H1 (cell line): ENCODE measurements around the gene RNGTT. TPM values are rescaled to one million over a fixed set of nuclear protein-coding genes. Genes with fewer than 3 reads are reported as not detected.

Experiments used
- JUND ChIP-seq: IDR thresholded peaks from 2 replicates; pipeline ENCODE4 v1.6.1; 2011; ENCODE audit warnings: mild to moderate bottlenecking, improper control_type of control experiment, low read length
- SAP30 ChIP-seq: fragments of 300-600 bp; sonication (generic); IDR thresholded peaks from 2 replicates; pipeline ENCODE4 v1.7.1; 2012; ENCODE audit warnings: low read length, moderate library complexity, mild to moderate bottlenecking, inconsistent platforms; ENCODE audit not compliant: insufficient read depth, insufficient replicate concordance
- SP1 ChIP-seq: IDR thresholded peaks from 2 replicates; pipeline ENCODE4 v1.6.1; 2011; ENCODE audit warnings: low read depth, low read length
- polyA plus RNA-seq, 7 experiments: library from polyadenylated mRNA; depleted of rRNA in 3 of 7; stranded (reverse) in 5 of 7; unstranded in 2 of 7; fragments of >200 nt in 5 of 7; fragments of 200-250 nt in 2 of 7; gene quantifications; 1 replicate in 5 of 7; 2 replicates in 1 of 7; 4 replicates in 1 of 7; pipeline versions ENCODE4 v1.2.1 to v1.2.3, GENCODE V29; 2011 to 2013; ENCODE audit warnings: missing spikeins in 2 of 7, mixed read lengths in 2 of 7
- small RNA-seq: library from polyadenylated mRNA; stranded (forward); fragments of <200 nt; extraction: miRNeasy Mini kit (QIAGEN cat#:217004); gene quantifications from one replicate; pipeline ENCODE3, GENCODE V24; 2013; ENCODE audit not compliant: insufficient read depth
- total RNA-seq: library from RNA; stranded (reverse); fragmentation: NEBNext Ultra II Directional; extraction: Animal tissue kit (Norgen Biotek cat#: 25700); gene quantifications from 2 replicates; pipeline ENCODE4 v1.2.1, GENCODE V29; 2021

RNGTT gene
- total and polyA plus RNA-seq, 2 of the 8 experiments (the other 6 are each of a cell fraction or from before 2014, with no cell fraction given) = 3.6 to 21.2 TPM

GRCh38 chr6:88561034-88561953 is 402.1 kb downstream of the RNGTT start (continued):
- no peak for TF ChIP-seq SAP30
- no peak for TF ChIP-seq JUND
- TF ChIP-seq SP1 = no peak

Small RNA genes lying within 50 kb of the gene (small RNA-seq; reads per million reads assigned to genes)
- gene AL079342.1 (not detected), gene RF00045 (not detected)

Other genes with a start within 250 kb of the RNGTT start
- gene PNRC1, start 117.1 kb upstream of the RNGTT start, total RNA-seq = 48.5 and 50.2 TPM in 2 replicates
- gene PNRC1, start 117.1 kb upstream of the RNGTT start, polyA plus RNA-seq (2011; rRNA removed) = 6.3 and 8.2 TPM in 2 replicates
- gene SRSF12, start 154.5 kb upstream of the RNGTT start, total RNA-seq = 4.2 and 4.9 TPM in 2 replicates
- 1.8 and 2.6 TPM in 2 replicates for gene SRSF12, start 154.5 kb upstream of the RNGTT start, polyA plus RNA-seq (2011; rRNA removed)
- 7.1 and 7.6 TPM in 2 replicates for gene PM20D2, start 182.4 kb upstream of the RNGTT start, total RNA-seq
- gene PM20D2, start 182.4 kb upstream of the RNGTT start, polyA plus RNA-seq (2011; rRNA removed) = 2.2 and 2.7 TPM in 2 replicates